SU-DHL-6 (cell line): ENCODE data around the gene PKLR.

ENCODE experiments used
- H2AFZ ChIP-seq: fragments of 200-600 bp; sonication (generic); 2 replicates; pipeline ENCODE4 v1.6.1; 2014; ENCODE audit warnings: low read depth, mild to moderate bottlenecking, moderate library complexity, mixed read lengths, antibody characterized with exemption, low read length; ENCODE audit not compliant: severe bottlenecking
- H3F3A ChIP-seq: fragments of 200-600 bp; shearing (Covaris generic); 2 replicates; pipeline ENCODE4 v1.6.0; 2016; ENCODE audit warnings: antibody characterized with exemption, mild to moderate bottlenecking; ENCODE audit not compliant: insufficient read depth
- H3K27ac ChIP-seq: fragments of 200-600 bp; sonication (generic); 2 replicates; pipeline ENCODE4 v1.5.1; 2016; ENCODE audit warnings: low read depth, mild to moderate bottlenecking, low read length, moderate library complexity, mixed read lengths
- H3K27me3 ChIP-seq: fragments of 200-600 bp; sonication (generic), shearing (Covaris generic); 2 replicates; pipeline ENCODE4 v1.6.0; 2014; ENCODE audit warnings: mild to moderate bottlenecking, low read length
- H3K36me3 ChIP-seq: fragments of 200-600 bp; sonication (generic); 2 replicates; pipeline ENCODE4 v1.6.1; 2014; ENCODE audit warnings: mild to moderate bottlenecking, low read length, mixed read lengths
- H3K4me2 ChIP-seq: fragments of 300-600, 200-600 bp; shearing (Covaris generic), sonication (generic); 2 replicates; pipeline ENCODE4 v1.6.0; 2014; ENCODE audit warnings: low read length, low read depth, mild to moderate bottlenecking; ENCODE audit not compliant: poor library complexity, severe bottlenecking
- H3K4me3 ChIP-seq: fragments of 200-600 bp; sonication (generic); 2 replicates; pipeline ENCODE4 v1.5.1; 2014; ENCODE audit warnings: antibody characterized with exemption, low read length, mild to moderate bottlenecking, mixed read lengths; ENCODE audit not compliant: insufficient read depth, poor library complexity, severe bottlenecking
- H3K79me2 ChIP-seq: fragments of 200-600 bp; sonication (generic); 2 replicates; pipeline ENCODE4 v1.6.1; 2014; ENCODE audit warnings: mild to moderate bottlenecking, low read length, moderate library complexity; ENCODE audit not compliant: insufficient read depth
- H3K9ac ChIP-seq: fragments of 200-600 bp; sonication (generic); 2 replicates; pipeline ENCODE4 v1.7.0; 2014; ENCODE audit warnings: mild to moderate bottlenecking, low read length
- H3K9me2 ChIP-seq: fragments of 200-600 bp; sonication (generic); replicated peaks from 2 replicates; pipeline ENCODE4 v1.6.1; 2014; ENCODE audit warnings: low read length; ENCODE audit not compliant: insufficient read depth
- H3K9me3 ChIP-seq: fragments of 200-600 bp; sonication (generic); 2 replicates; pipeline ENCODE4 v1.6.1; 2014; ENCODE audit warnings: low read length, mixed read lengths; ENCODE audit not compliant: insufficient read depth
- H4K20me1 ChIP-seq: fragments of 200-600 bp; sonication (generic); 2 replicates; pipeline ENCODE4 v1.6.1; 2014; ENCODE audit warnings: low read depth, mild to moderate bottlenecking, antibody characterized with exemption, low read length, moderate library complexity, mixed read lengths
- CTCF ChIP-seq: fragments of 200-600 bp; sonication (generic); IDR thresholded peaks from one replicate; pipeline ENCODE4 v1.5.1; 2017; ENCODE audit warnings: antibody characterized with exemption, mild to moderate bottlenecking, low read length, moderate library complexity; ENCODE audit not compliant: insufficient read depth, poor library complexity, severe bottlenecking
- EZH2phosphoT487 ChIP-seq: fragments of 200-600 bp; sonication (generic), shearing (Covaris generic); conservative IDR thresholded peaks from 2 replicates; pipeline ENCODE4 v1.6.1; 2018; ENCODE audit warnings: mild to moderate bottlenecking, antibody characterized with exemption, low read length, moderate library complexity, mixed read lengths

Gene PKLR

GRCh38 chr1:155255243-155256007 lies 45.8 kb downstream of the PKLR start, which contains the start of gene ENTREP3:
TSS of gene ENTREP3 (minus strand) at chr1:155255483. CDS start at chr1:155254877, 606 bp downstream.
- peak within 1 kb of the TSS; percentile 76 for H3K9ac ChIP-seq
- peak within 1 kb of the TSS; percentile 71 for H3K4me3 ChIP-seq
- H3K4me2 ChIP-seq = peak within 1 kb of the TSS; percentile 51
- no peaks in the 10 kb centered on the region for H3K27me3 ChIP-seq
- no peaks in the 10 kb centered on the region for H3K36me3 ChIP-seq
- peaks cover 14% of the 10 kb centered on the region; the same call in 1 of the 2 replicates for H3F3A ChIP-seq
- TF ChIP-seq EZH2phosphoT487 (no peak), CTCF (no peak)
- no peaks in the 10 kb centered on the region for H4K20me1 ChIP-seq
- peak within 1 kb of the TSS; percentile 44 for H2AFZ ChIP-seq
- peak within 1 kb of the TSS; percentile 57 for H3K27ac ChIP-seq
- no peaks in the 10 kb centered on the region for H3K9me2 ChIP-seq
- peaks cover 3% of the 10 kb centered on the region; the same call in 1 of the 2 replicates for H3K79me2 ChIP-seq
- H3K9me3 ChIP-seq = no peaks in the 10 kb centered on the region

- peak overlapping the region; percentile 76 for H3K9ac ChIP-seq
- peaks cover 14% of the 10 kb centered on the region; the same call in 1 of the 2 replicates for H3F3A ChIP-seq
- no peaks in the 10 kb centered on the region for H3K36me3 ChIP-seq
- H3K79me2 ChIP-seq = no peaks in the 10 kb centered on the region
- H3K4me3 ChIP-seq = peak overlapping the region; percentile 71
- H4K20me1 ChIP-seq = no peaks in the 10 kb centered on the region
- peak overlapping the region; percentile 51 for H3K4me2 ChIP-seq
- H2AFZ ChIP-seq = peak overlapping the region; percentile 44
- no peaks in the 10 kb centered on the region for H3K9me3 ChIP-seq
- no peak for TF ChIP-seq EZH2phosphoT487
- TF ChIP-seq CTCF = no peak
- H3K9me2 ChIP-seq = no peaks in the 10 kb centered on the region
- H3K27me3 ChIP-seq = no peaks in the 10 kb centered on the region
- H3K27ac ChIP-seq = peak overlapping the region; percentile 57
These were observed 46.5 kb downstream of the PKLR start for GRCh38 chr1:155254714-155255242.

- Histone ChIP-seq H3K27me3 (no peaks in the 10 kb centered on the region), H3K9me3 (no peaks in the 10 kb centered on the region), H3K79me2 (no peaks in the 10 kb centered on the region), H4K20me1 (no peaks in the 10 kb centered on the region), H2AFZ (no peak overlapping the region), H3K9me2 (no peaks in the 10 kb centered on the region), H3K4me3 (peak overlapping the region; percentile 71), H3F3A (peaks cover 14% of the 10 kb centered on the region; the same call in 1 of the 2 replicates), H3K4me2 (peak overlapping the region; percentile 51), H3K9ac (peak overlapping the region; percentile 76), H3K27ac (peak overlapping the region; percentile 57), H3K36me3 (no peaks in the 10 kb centered on the region)
- no peak for TF ChIP-seq EZH2phosphoT487
- no peak for TF ChIP-seq CTCF
These were observed 47.0 kb downstream of the PKLR start for GRCh38 chr1:155254228-155254713.
